Adrenal gland (tissue), 5 donors: Measurements from ENCODE around the gene CPNE4.

Source experiments
- CTCF ChIP-seq, 6 experiments: fragments of 450-650 bp in 4 of 6; fragments of 200-600 bp in 2 of 6; sonication (generic) in 1 of 6; IDR thresholded peaks; 1 replicate in 5 of 6; 2 replicates in 1 of 6; pipeline versions ENCODE4 v1.5.1 to v1.8.0; 2016 to 2021; ENCODE audit warnings: antibody characterized with exemption in 6 of 6, mild to moderate bottlenecking in 2 of 6, moderate library complexity in 1 of 6
- POLR2A ChIP-seq, 2 donors: fragments of 450-650 bp; IDR thresholded peaks; one replicate each; pipeline ENCODE4 v1.6.1; 2017; ENCODE audit warnings: antibody characterized with exemption in 2 of 2, mild to moderate bottlenecking in 2 of 2, moderate library complexity in 1 of 2
- donor health status: DM: no; HTN: no; CAD: no.

DNA sequence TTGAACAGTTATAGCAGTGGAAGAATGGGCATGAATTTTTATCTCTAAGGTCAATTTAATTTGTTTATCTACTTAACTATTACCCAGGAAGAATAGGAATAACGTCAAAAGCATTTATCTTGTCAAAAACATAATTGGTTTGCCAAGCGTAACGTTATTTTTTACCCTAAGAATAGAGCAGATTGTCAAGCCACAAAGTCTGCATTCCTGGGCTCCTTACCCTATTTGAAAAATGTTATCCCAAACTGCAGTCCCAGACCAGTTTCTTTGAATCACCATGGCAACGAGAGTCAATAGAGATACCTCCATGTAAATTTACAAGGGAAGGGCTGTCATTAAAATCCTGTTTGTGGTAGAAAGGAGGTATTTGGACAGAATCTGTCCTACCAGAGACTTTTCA, 61.1 kb downstream of the CPNE4 start:
- TF ChIP-seq CTCF (IDR thresholded peaks at IDR 0.05) (no peak), POLR2A (IDR thresholded peaks at IDR 0.05) (no peak)
